Liver (tissue), 2 donors: ENCODE measurements around the gene RSRC2.
"Not testable (repeated sequence)": the region's sequence is repeated elsewhere in the genome, so short reads cannot be mapped to it uniquely, and the experiment has no call there.

Experiments
- CTCF ChIP-seq: fragments of 150-350 bp; IDR thresholded peaks from 2 replicates; pipeline ENCODE4 v1.5.1; 2017; ENCODE audit warnings: improper control_type of control experiment, low read depth, low read length; ENCODE audit not compliant: missing input control
- REST ChIP-seq: IDR thresholded peaks from 2 replicates; pipeline ENCODE4 v1.6.1; 2016; ENCODE audit warnings: antibody characterized with exemption, mild to moderate bottlenecking
- TF ChIP-seq, protein P1 (sequence below): IDR thresholded peaks from 2 replicates; pipeline ENCODE4 v1.6.1; 2016; ENCODE audit warnings: antibody characterized with exemption
- donor health status: healthy.

GRCh38 chr12:122484385-122484784 is 42.4 kb downstream of the RSRC2 start:
- TF ChIP-seq CTCF, REST: not testable (repeated sequence)
- TF ChIP-seq, protein P1, sequence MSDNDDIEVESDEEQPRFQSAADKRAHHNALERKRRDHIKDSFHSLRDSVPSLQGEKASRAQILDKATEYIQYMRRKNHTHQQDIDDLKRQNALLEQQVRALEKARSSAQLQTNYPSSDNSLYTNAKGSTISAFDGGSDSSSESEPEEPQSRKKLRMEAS = not testable (repeated sequence)
